ENCODE measurements around the gene GPR180. TPM values are rescaled to one million over a fixed set of nuclear protein-coding genes. Genes with fewer than 3 reads are reported as not detected.

The GPR180 gene
- total and polyA plus RNA-seq, 2 of the 13 experiments (the other 11 are each of a cell fraction or from before 2014, with no cell fraction given), result not detected

- TF ChIP-seq ZBTB26 (CRISPR knock-in tag; IDR thresholded peaks at IDR 0.05; ENCODE audit: borderline replicate concordance), result peak; percentile 33
- no peak for TF ChIP-seq RBM22 (optimal IDR thresholded peaks at IDR 0.05; ENCODE audit: low read length)
- TF ChIP-seq ZSCAN20 (CRISPR knock-in tag; IDR thresholded peaks at IDR 0.05; ENCODE audit: borderline replicate concordance), result no peak
- TF ChIP-seq ZNF710 (CRISPR knock-in tag; IDR thresholded peaks at IDR 0.05; ENCODE audit: borderline replicate concordance), result peak; percentile 59; the same call in 1 of the 2 replicates
- TF ChIP-seq MIXL1 (CRISPR knock-in tag; IDR thresholded peaks at IDR 0.05), result peak; percentile 69; the same call in 1 of the 2 replicates
- TF ChIP-seq ZNF597 (CRISPR knock-in tag; IDR thresholded peaks at IDR 0.05), result no peak
- TF ChIP-seq ZC3H4 (CRISPR knock-in tag; IDR thresholded peaks at IDR 0.05; ENCODE audit: borderline replicate concordance), result no peak
- TF ChIP-seq KMT2B (CRISPR knock-in tag; IDR thresholded peaks at IDR 0.05), result peak; percentile 84; the same call in 1 of the 2 replicates
- no peak for TF ChIP-seq HNF4G (IDR thresholded peaks at IDR 0.05; ENCODE audit: borderline replicate concordance, low read depth, low read length)
- no peak for TF ChIP-seq HNF4G (CRISPR knock-in tag; IDR thresholded peaks at IDR 0.05; ENCODE audit: borderline replicate concordance, low read depth)
- TF ChIP-seq EED (CRISPR knock-in tag; IDR thresholded peaks at IDR 0.05), result peak; percentile 17; the same call in 1 of the 2 replicates
- TF ChIP-seq ZNF33B (CRISPR knock-in tag; IDR thresholded peaks at IDR 0.05), result peak; percentile 75; the same call in 1 of the 2 replicates
- TF ChIP-seq ZNF180 (CRISPR knock-in tag; IDR thresholded peaks at IDR 0.05; ENCODE audit: borderline replicate concordance, low read depth), result no peak
- peak; percentile 29; the same call in 1 of the 2 replicates for TF ChIP-seq POGK (CRISPR knock-in tag; conservative IDR thresholded peaks at IDR 0.05)
- TF ChIP-seq KDM4B (CRISPR knock-in tag; IDR thresholded peaks at IDR 0.05), result peak; percentile 60; the same call in 1 of the 2 replicates
- TF ChIP-seq ARID4A (CRISPR knock-in tag; IDR thresholded peaks at IDR 0.05; ENCODE audit: borderline replicate concordance), result peak; percentile 87; the same call in 1 of the 2 replicates
- peak; percentile 85; the same call in 1 of the 2 replicates for TF ChIP-seq KDM5B (CRISPR knock-in tag; IDR thresholded peaks at IDR 0.05; ENCODE audit: borderline replicate concordance)
- no peak for TF ChIP-seq ZFP37 (CRISPR knock-in tag; IDR thresholded peaks at IDR 0.05; ENCODE audit: borderline replicate concordance)
Observed at GRCh38 chr13:94595950-94596574, 5.6 kb upstream of the GPR180 start, which contains the start of gene TGDS (continued).
